GM12878 (cell line): ENCODE data around the gene M1AP.

ENCODE experiments used
- BMI1 ChIP-seq: fragments of 450-650 bp; IDR thresholded peaks from 2 replicates; pipeline ENCODE4 v1.6.1; 2016; ENCODE audit warnings: mild to moderate bottlenecking, moderate library complexity, borderline replicate concordance
- CHD2 ChIP-seq: IDR thresholded peaks from 2 replicates; pipeline ENCODE4 v1.6.1; 2011; ENCODE audit warnings: low read depth, low read length, improper control_type of control experiment, borderline replicate concordance
- CTCF ChIP-seq, 3 experiments: IDR thresholded peaks in 2 of 3; conservative IDR thresholded peaks in 1 of 3; 2 replicates each; pipeline ENCODE4 v1.5.1; 2011; ENCODE audit warnings: low read depth in 3 of 3, low read length in 3 of 3, mild to moderate bottlenecking in 3 of 3, control low read depth in 2 of 3, moderate library complexity in 2 of 3, inconsistent platforms in 1 of 3, mixed read lengths in 1 of 3; ENCODE audit not compliant: control insufficient read depth in 2 of 3, insufficient read depth in 1 of 3; ENCODE audit errors: extremely low read depth in 1 of 3
- ELK1 ChIP-seq: IDR thresholded peaks from 2 replicates; pipeline ENCODE4 v1.6.1; 2012; ENCODE audit warnings: low read depth, low read length, improper control_type of control experiment
- GABPA ChIP-seq: IDR thresholded peaks from 2 replicates; pipeline ENCODE4 v1.6.1; 2014; ENCODE audit warnings: antibody characterized with exemption, low read depth, mild to moderate bottlenecking, inconsistent platforms
- LARP7 ChIP-seq: fragments of 450-650 bp; IDR thresholded peaks from 2 replicates; pipeline ENCODE4 v1.6.1; 2017; ENCODE audit warnings: mild to moderate bottlenecking
- MAX ChIP-seq: IDR thresholded peaks from 2 replicates; pipeline ENCODE4 v1.6.1; 2012; ENCODE audit warnings: low read depth, low read length, improper control_type of control experiment
- POLR2A ChIP-seq: IDR thresholded peaks from 2 replicates; pipeline ENCODE4 v1.6.1; 2011; ENCODE audit warnings: low read depth, mild to moderate bottlenecking, low read length
- REST ChIP-seq: IDR thresholded peaks from 2 replicates; pipeline ENCODE4 v1.6.1; 2012; ENCODE audit warnings: mild to moderate bottlenecking, low read depth, low read length
- SIN3A ChIP-seq: IDR thresholded peaks from 2 replicates; pipeline ENCODE4 v1.6.1; 2012; ENCODE audit warnings: low read depth, low read length, improper control_type of control experiment
- TCF7 ChIP-seq: IDR thresholded peaks from 2 replicates; pipeline ENCODE4 v1.6.1; 2014; ENCODE audit warnings: antibody characterized with exemption, borderline replicate concordance
- YY1 ChIP-seq: IDR thresholded peaks from 2 replicates; pipeline ENCODE4 v1.6.1; 2011; ENCODE audit warnings: low read depth, mild to moderate bottlenecking, low read length
- ZNF24 ChIP-seq: fragments of 450-650 bp; IDR thresholded peaks from 2 replicates; pipeline ENCODE4 v1.6.1; 2017; ENCODE audit warnings: antibody characterized with exemption, mild to moderate bottlenecking
- ZZZ3 ChIP-seq: IDR thresholded peaks from 2 replicates; pipeline ENCODE4 v1.6.1; 2011; ENCODE audit warnings: low read depth; ENCODE audit not compliant: control insufficient read depth, insufficient read length

- TF ChIP-seq ELK1 (no peak), REST (no peak), POLR2A (no peak), CTCF (IDR thresholded peaks at IDR 0.05 in 2 of 3, conservative IDR thresholded peaks at IDR 0.05 in 1 of 3; ENCODE audit: control insufficient read depth in 2 of 3, extremely low read depth in 1 of 3, insufficient read depth in 1 of 3, low read depth in 3 of 3, low read length in 3 of 3) (no peak), YY1 (no peak), GABPA (no peak), CHD2 (no peak), LARP7 (no peak), ZZZ3 (no peak), MAX (no peak), TCF7 (no peak), SIN3A (no peak), ZNF24 (no peak), BMI1 (no peak)
These were observed 59.5 kb downstream of the M1AP start for GRCh38 chr2:74588664-74589063.
